Transverse colon (tissue), 4 donors: ENCODE data around the gene ROR1. TPM values are rescaled to one million over a fixed set of nuclear protein-coding genes. Genes with fewer than 3 reads are reported as not detected.

ENCODE experiments used
- DNase-seq: peaks from one replicate; pipeline ENCODE4 v3.0.0-alpha.2; 2019
- H3K27ac ChIP-seq, 4 donors: fragments of 200-600 bp; sonication (generic); 2 replicates each; pipeline ENCODE4 v1.5.1; 2016 to 2018; ENCODE audit warnings: inconsistent platforms in 4 of 4
- H3K27me3 ChIP-seq: fragments of 200-600 bp; sonication (generic); 2 replicates; pipeline ENCODE4 v1.5.1; 2017; ENCODE audit warnings: inconsistent platforms
- H3K36me3 ChIP-seq, 4 donors: fragments of 200-600 bp; sonication (generic); 2 replicates each; pipeline ENCODE4 v1.5.1; 2017 to 2019; ENCODE audit warnings: inconsistent platforms in 4 of 4
- H3K4me1 ChIP-seq, 4 donors: fragments of 200-600 bp; sonication (generic); 2 replicates each; pipeline ENCODE4 v1.5.1; 2017 to 2020; ENCODE audit warnings: inconsistent platforms in 4 of 4
- H3K4me3 ChIP-seq, 4 donors: fragments of 200-600 bp; sonication (generic); 1 replicate in 1 of 4; 2 replicates in 3 of 4; pipeline versions ENCODE4 v1.5.1 to v1.6.1; 2017 to 2019; ENCODE audit warnings: inconsistent platforms in 4 of 4
- H3K9me3 ChIP-seq, 2 donors: fragments of 200-600 bp; sonication (generic); 2 replicates each; pipeline ENCODE4 v1.5.1; 2017 to 2019; ENCODE audit warnings: inconsistent platforms in 2 of 2
- EP300 ChIP-seq: sonication (generic); formaldehyde crosslinking; IDR thresholded peaks from one replicate; pipeline ENCODE4 v1.6.1; 2017; ENCODE audit warnings: antibody characterized with exemption, low read depth
- POLR2A ChIP-seq: fragments of 450-650 bp; IDR thresholded peaks from one replicate; pipeline ENCODE4 v1.6.1; 2016; ENCODE audit warnings: antibody characterized with exemption, mild to moderate bottlenecking, moderate library complexity
- POLR2AphosphoS5 ChIP-seq, 3 donors: sonication (generic); formaldehyde crosslinking; IDR thresholded peaks; one replicate each; pipeline ENCODE4 v1.6.1; 2016; ENCODE audit warnings: antibody characterized with exemption in 3 of 3
- WGBS, 2 donors: methylation state at CpG; one replicate each; pipeline ENCODE4 v1.1.5; 2018; ENCODE audit warnings: low coverage in 1 of 2; 5-methylcytosine and 5-hydroxymethylcytosine counted together
- in situ Hi-C, 4 donors: fragments of 200-750 bp; cut with MboI; loops; one replicate each; pipeline versions ENCODE4 v1.15.0 to v1.15.1; 2017; ENCODE audit warnings: low sequenced_read_pairs in 3 of 4, low pct_ligation_motif_present in 1 of 4, low pct_unique_long_range_greater_than_20kb in 1 of 4
- intact Hi-C: fragments of 100-400 bp; cut with DNase I; formaldehyde crosslinking; loops from one replicate; pipeline ENCODE4 v1.15.1; 2023; ENCODE audit warnings: low total_unique reads
- total RNA-seq, 4 donors: library from RNA; depleted of rRNA; stranded (reverse); fragments of >200 nt; gene quantifications; one replicate each; pipeline ENCODE4 v1.1.0, GENCODE V29; 2016
- TF ChIP-seq, protein P1 (sequence below), 5 experiments: fragments of 200-600 bp in 3 of 5; fragments of 450-650 bp in 2 of 5; sonication (generic) in 3 of 5; IDR thresholded peaks; 1 replicate in 2 of 5; 2 replicates in 3 of 5; pipeline ENCODE4 v1.5.1; 2016 to 2017; ENCODE audit warnings: antibody characterized with exemption in 5 of 5, inconsistent platforms in 3 of 5, mild to moderate bottlenecking in 2 of 5, moderate library complexity in 1 of 5

The ROR1 gene
- total RNA-seq, 4 donors from 2014 or later, result 3.0 to 6.7 (median 4.6) TPM

DNA sequence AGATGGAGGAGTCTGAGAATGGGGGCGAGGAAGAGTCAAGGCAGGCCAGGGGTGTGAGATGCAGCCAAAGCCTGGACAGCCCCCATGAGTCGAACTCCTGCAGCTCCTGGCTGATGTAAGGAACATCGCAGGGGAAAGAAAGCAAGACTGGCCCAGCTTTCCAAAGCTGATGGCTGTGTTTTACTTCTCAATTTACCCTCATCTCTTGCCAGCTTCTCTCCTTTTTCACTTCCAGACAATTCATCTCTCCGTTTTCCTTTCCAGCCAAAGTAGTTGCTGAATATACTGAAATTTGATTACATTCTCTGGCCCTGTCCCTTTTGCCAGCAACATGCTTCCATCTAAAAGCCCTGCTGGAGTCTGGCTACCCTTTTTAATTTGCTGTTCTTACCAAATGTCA, 389.6 kb downstream of the ROR1 start:
- intact Hi-C loops (no loop called here), in situ Hi-C loops (no loop called here)
- Histone ChIP-seq H3K4me1 (peaks cover 0 to 10% (median 0%) of the 10 kb centered on the region in 4 donors), H3K4me3 (no peak overlapping the region), H3K27me3 (no peaks in the 10 kb centered on the region), H3K36me3 (no peaks in the 10 kb centered on the region), H3K27ac (no peak overlapping the region), H3K9me3 (no peaks in the 10 kb centered on the region)
- no peak for DNase-seq
- WGBS, 2 donors, result 70 to 76% methylated on average over 4 of the region's 4 CpGs
- TF ChIP-seq POLR2AphosphoS5 (IDR thresholded peaks at IDR 0.05) (no peak), EP300 (no peak), POLR2A (no peak)
- TF ChIP-seq, protein P1, sequence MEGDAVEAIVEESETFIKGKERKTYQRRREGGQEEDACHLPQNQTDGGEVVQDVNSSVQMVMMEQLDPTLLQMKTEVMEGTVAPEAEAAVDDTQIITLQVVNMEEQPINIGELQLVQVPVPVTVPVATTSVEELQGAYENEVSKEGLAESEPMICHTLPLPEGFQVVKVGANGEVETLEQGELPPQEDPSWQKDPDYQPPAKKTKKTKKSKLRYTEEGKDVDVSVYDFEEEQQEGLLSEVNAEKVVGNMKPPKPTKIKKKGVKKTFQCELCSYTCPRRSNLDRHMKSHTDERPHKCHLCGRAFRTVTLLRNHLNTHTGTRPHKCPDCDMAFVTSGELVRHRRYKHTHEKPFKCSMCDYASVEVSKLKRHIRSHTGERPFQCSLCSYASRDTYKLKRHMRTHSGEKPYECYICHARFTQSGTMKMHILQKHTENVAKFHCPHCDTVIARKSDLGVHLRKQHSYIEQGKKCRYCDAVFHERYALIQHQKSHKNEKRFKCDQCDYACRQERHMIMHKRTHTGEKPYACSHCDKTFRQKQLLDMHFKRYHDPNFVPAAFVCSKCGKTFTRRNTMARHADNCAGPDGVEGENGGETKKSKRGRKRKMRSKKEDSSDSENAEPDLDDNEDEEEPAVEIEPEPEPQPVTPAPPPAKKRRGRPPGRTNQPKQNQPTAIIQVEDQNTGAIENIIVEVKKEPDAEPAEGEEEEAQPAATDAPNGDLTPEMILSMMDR (IDR thresholded peaks at IDR 0.05), result no peak

DNA sequence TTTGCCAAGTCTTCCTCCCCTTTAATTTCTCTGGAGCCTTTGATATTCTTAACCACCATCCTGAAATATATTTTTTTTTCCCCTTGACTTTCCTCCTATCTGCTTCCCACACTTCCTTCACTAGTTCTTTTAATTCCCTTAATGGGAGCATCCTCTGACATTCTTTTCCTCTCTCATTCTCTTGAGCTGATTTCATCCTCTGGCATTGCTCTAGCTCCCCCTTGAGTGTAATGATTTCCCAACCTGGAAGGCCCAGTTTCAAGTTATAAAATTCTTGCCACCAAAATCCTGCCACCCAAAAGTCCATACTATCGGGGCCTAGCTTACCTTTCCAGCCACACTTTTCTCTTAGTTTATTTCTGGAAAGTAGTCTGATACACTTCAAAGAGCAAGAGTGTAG, 390.2 kb downstream of the ROR1 start:
- Histone ChIP-seq H3K4me3 (no peak overlapping the region), H3K36me3 (no peaks in the 10 kb centered on the region), H3K27me3 (no peaks in the 10 kb centered on the region), H3K4me1 (peaks cover 0 to 10% (median 0%) of the 10 kb centered on the region in 4 donors), H3K9me3 (no peaks in the 10 kb centered on the region), H3K27ac (no peak overlapping the region)
- WGBS, 2 donors, result 66 to 67% methylated on average over 1 of the region's 1 CpG
- intact Hi-C loops (no loop called here), in situ Hi-C loops (no loop called here)
- DNase-seq, result no peak
- TF ChIP-seq, protein P1 (IDR thresholded peaks at IDR 0.05), result peak in 2 of 5 experiments; percentile 7 to 9
- no peak for TF ChIP-seq EP300

DNA sequence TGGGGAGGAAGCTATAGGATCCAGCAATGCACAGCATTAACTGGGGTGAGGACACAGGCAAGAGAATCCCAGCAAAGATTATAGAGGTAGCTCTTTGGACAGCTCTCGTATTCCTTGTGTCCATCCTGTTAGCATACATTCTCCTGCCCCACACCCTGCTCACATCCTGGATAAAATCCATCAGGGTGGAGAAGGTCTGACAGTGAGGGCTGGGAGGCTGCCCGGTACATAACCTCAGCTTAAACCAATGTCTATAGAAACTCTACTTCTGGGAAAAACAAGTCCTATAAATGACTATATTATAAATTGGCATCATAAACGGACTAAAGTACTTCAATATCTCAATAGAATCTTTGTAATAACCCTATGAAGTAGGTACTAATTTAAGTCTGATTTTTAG, 392.8 kb downstream of the ROR1 start:
- intact Hi-C loops (no loop called here), in situ Hi-C loops (no loop called here)
- Histone ChIP-seq H3K27me3 (no peaks in the 10 kb centered on the region), H3K36me3 (no peaks in the 10 kb centered on the region), H3K9me3 (no peaks in the 10 kb centered on the region), H3K4me1 (peaks cover 0 to 6% (median 2%) of the 10 kb centered on the region in 4 donors), H3K27ac (no peak overlapping the region), H3K4me3 (no peak overlapping the region)
- whole genome bisulfite sequencing, 2 donors, result 80 to 89% methylated on average over 3 of the region's 3 CpGs
- TF ChIP-seq EP300, result no peak
- TF ChIP-seq POLR2AphosphoS5 (IDR thresholded peaks at IDR 0.05), result no peak
- no peak for DNase-seq

DNA sequence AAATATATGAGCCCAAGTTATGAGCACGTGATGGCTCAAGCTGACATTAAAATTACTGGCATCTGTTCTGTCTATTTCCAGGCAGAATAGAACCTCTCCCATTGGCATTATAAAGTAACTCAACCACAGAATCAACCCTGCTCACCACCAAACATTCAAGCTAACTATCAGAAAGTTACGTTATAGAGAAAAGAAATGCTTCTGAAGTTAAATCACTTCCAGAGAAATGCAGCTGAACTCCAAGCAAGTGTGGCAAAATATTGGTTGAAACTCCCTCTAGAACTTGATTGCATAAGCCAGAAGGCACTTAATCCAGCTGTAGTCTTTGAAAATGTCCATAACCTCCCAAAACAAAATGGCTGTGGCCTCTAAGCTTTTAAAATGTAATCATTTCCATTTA, 393.4 kb downstream of the ROR1 start:
- no peak for TF ChIP-seq POLR2AphosphoS5 (IDR thresholded peaks at IDR 0.05)
- TF ChIP-seq POLR2A, result no peak
- TF ChIP-seq EP300, result no peak
- TF ChIP-seq, protein P1 (IDR thresholded peaks at IDR 0.05), result no peak
- 41 to 70% methylated on average over 1 to 2 of the region's 2 CpGs for WGBS, 2 donors
- no peak for DNase-seq
- no peaks in the 10 kb centered on the region for H3K27me3 ChIP-seq
- no peaks in the 10 kb centered on the region for H3K9me3 ChIP-seq
- H3K4me1 ChIP-seq, result peaks cover 0 to 10% (median 4%) of the 10 kb centered on the region in 4 donors
- in situ Hi-C loops (no loop called here), intact Hi-C loops (no loop called here)
- H3K27ac ChIP-seq, result no peak overlapping the region
- no peaks in the 10 kb centered on the region for H3K36me3 ChIP-seq
- H3K4me3 ChIP-seq, result no peak overlapping the region

DNA sequence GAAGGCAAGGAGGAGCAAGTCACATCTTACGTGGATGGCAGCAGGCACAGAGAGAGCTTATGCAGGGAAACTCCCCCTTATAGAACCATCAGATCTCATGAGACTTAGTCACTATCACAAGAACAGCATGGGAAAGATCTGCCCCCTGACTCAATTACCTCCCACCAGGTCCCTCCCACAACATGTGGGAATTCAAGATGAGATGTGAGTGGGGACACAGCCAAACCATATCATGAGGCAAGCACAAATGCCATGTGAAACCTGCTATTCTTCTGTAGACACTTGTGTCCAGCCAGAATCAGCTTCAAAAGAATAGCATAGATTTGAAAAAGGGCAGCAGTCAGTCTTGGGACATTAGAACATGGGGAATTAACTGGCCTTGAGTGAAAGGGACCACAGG, 397.4 kb downstream of the ROR1 start:
- H3K36me3 ChIP-seq, result no peaks in the 10 kb centered on the region
- TF ChIP-seq, protein P1 (IDR thresholded peaks at IDR 0.05), result no peak
- TF ChIP-seq EP300, result no peak
- no peak for TF ChIP-seq POLR2AphosphoS5 (IDR thresholded peaks at IDR 0.05)
- no peak for TF ChIP-seq POLR2A
- no peaks in the 10 kb centered on the region for H3K27me3 ChIP-seq
- in situ Hi-C loops, result no loop called here
- WGBS, 2 donors, result 92% methylated on average over 1 of the region's 1 CpG; no CpG with 5 or more reads in 1 of the 2 donors
- intact Hi-C loops, result no loop called here
- no peak for DNase-seq
- no peak overlapping the region for H3K27ac ChIP-seq
- H3K4me1 ChIP-seq, result peaks cover 0 to 22% (median 13%) of the 10 kb centered on the region in 4 donors
- H3K4me3 ChIP-seq, result no peak overlapping the region
- H3K9me3 ChIP-seq, result no peaks in the 10 kb centered on the region
